HepG2 (cell line): Measurements from ENCODE around the gene SLC13A5. TPM values are rescaled to one million over a fixed set of nuclear protein-coding genes. Genes with fewer than 3 reads are reported as not detected.
A peak's percentile ranks its signal among the peaks of the same experiment; 100 is the strongest.

Source experiments
- ARNTL ChIP-seq: sonication (generic); formaldehyde crosslinking; IDR thresholded peaks from 2 replicates; pipeline ENCODE4 v1.4.0; 2020; ENCODE audit warnings: mild to moderate bottlenecking, missing genetic modification reagents
- ATRX ChIP-seq: sonication (generic); formaldehyde crosslinking; IDR thresholded peaks from 2 replicates; pipeline ENCODE4 v1.4.0; 2020; ENCODE audit warnings: missing genetic modification reagents, borderline replicate concordance
- CAMTA2 ChIP-seq: sonication (generic); formaldehyde crosslinking; IDR thresholded peaks from 2 replicates; pipeline ENCODE4 v1.4.0; 2020; ENCODE audit warnings: mild to moderate bottlenecking, missing genetic modification reagents, borderline replicate concordance
- GLI4 ChIP-seq: sonication (generic); formaldehyde crosslinking; IDR thresholded peaks from 2 replicates; pipeline ENCODE4 v1.5.1; 2020; ENCODE audit warnings: missing genetic modification reagents, mild to moderate bottlenecking, moderate library complexity, borderline replicate concordance
- KDM5B ChIP-seq: sonication (generic); formaldehyde crosslinking; IDR thresholded peaks from 2 replicates; pipeline ENCODE4 v1.4.0; 2020; ENCODE audit warnings: missing genetic modification reagents, mild to moderate bottlenecking, borderline replicate concordance
- KLF6 ChIP-seq: IDR thresholded peaks from 2 replicates; pipeline ENCODE4 v1.8.0; 2016; ENCODE audit warnings: missing biosample characterization, missing genetic modification reagents
- MAZ ChIP-seq, 2 experiments: sonication (generic) in 1 of 2; formaldehyde crosslinking in 1 of 2; IDR thresholded peaks; 2 replicates each; pipeline versions ENCODE4 v1.5.0 to v1.6.1; 2012 to 2020; ENCODE audit warnings: low read depth in 2 of 2, mild to moderate bottlenecking in 2 of 2, borderline replicate concordance in 1 of 2, improper control_type of control experiment in 1 of 2, low read length in 1 of 2, missing genetic modification reagents in 1 of 2, moderate library complexity in 1 of 2
- MED13 ChIP-seq: sonication (generic); formaldehyde crosslinking; IDR thresholded peaks from 2 replicates; pipeline ENCODE4 v1.5.0; 2020; ENCODE audit warnings: missing genetic modification reagents
- NCOA1 ChIP-seq: sonication (generic); formaldehyde crosslinking; IDR thresholded peaks from 2 replicates; pipeline ENCODE4 v1.9.0; 2021; ENCODE audit warnings: missing genetic modification reagents
- NFKBIZ ChIP-seq: IDR thresholded peaks from 2 replicates; pipeline ENCODE4 v1.6.1; 2018; ENCODE audit warnings: missing genetic modification reagents, missing compliant biosample characterization
- PHF20 ChIP-seq: sonication (generic); formaldehyde crosslinking; IDR thresholded peaks from 2 replicates; pipeline ENCODE4 v1.5.0; 2020; ENCODE audit warnings: mild to moderate bottlenecking, missing genetic modification reagents
- PPARG ChIP-seq: conservative IDR thresholded peaks from 2 replicates; pipeline ENCODE4 v1.6.1; 2016; ENCODE audit warnings: missing biosample characterization, missing genetic modification reagents
- RXRA ChIP-seq: sonication (generic); formaldehyde crosslinking; IDR thresholded peaks from 2 replicates; pipeline ENCODE4 v1.5.1; 2020; ENCODE audit warnings: missing genetic modification reagents
- SATB2 ChIP-seq: sonication (generic); formaldehyde crosslinking; IDR thresholded peaks from 2 replicates; pipeline ENCODE4 v1.5.0; 2020; ENCODE audit warnings: missing genetic modification reagents
- TEAD3 ChIP-seq: optimal IDR thresholded peaks from 2 replicates; pipeline ENCODE3; 2016; ENCODE audit warnings: borderline replicate concordance
- ZNF331 ChIP-seq: sonication (generic); formaldehyde crosslinking; IDR thresholded peaks from 2 replicates; pipeline ENCODE4 v1.4.0; 2020; ENCODE audit warnings: missing genetic modification reagents
- ZNF468 ChIP-seq: sonication (generic); formaldehyde crosslinking; IDR thresholded peaks from 2 replicates; pipeline ENCODE4 v1.8.0; 2022; ENCODE audit warnings: mild to moderate bottlenecking, moderate library complexity, missing genetic modification reagents
- ZNF501 ChIP-seq: sonication (generic); formaldehyde crosslinking; IDR thresholded peaks from 2 replicates; pipeline ENCODE4 v1.5.1; 2020; ENCODE audit warnings: mild to moderate bottlenecking, moderate library complexity, missing genetic modification reagents
- ZNF546 ChIP-seq: sonication (generic); formaldehyde crosslinking; conservative IDR thresholded peaks from 2 replicates; pipeline ENCODE4 v1.8.1; 2023; ENCODE audit warnings: mild to moderate bottlenecking, missing genetic modification reagents
- ZNF563 ChIP-seq: sonication (generic); formaldehyde crosslinking; IDR thresholded peaks from 2 replicates; pipeline ENCODE4 v1.8.0; 2022; ENCODE audit warnings: mild to moderate bottlenecking, moderate library complexity, missing genetic modification reagents
- ZNF75D ChIP-seq: sonication (generic); formaldehyde crosslinking; IDR thresholded peaks from 2 replicates; pipeline ENCODE4 v1.8.1; 2023; ENCODE audit warnings: missing genetic modification reagents, mild to moderate bottlenecking, borderline replicate concordance
- ZNF792 ChIP-seq: IDR thresholded peaks from 2 replicates; pipeline ENCODE4 v1.6.1; 2016
- ZNF816 ChIP-seq: sonication (generic); formaldehyde crosslinking; IDR thresholded peaks from 2 replicates; pipeline ENCODE4 v1.8.0; 2022; ENCODE audit warnings: missing genetic modification reagents, mild to moderate bottlenecking, borderline replicate concordance
- ZSCAN9 ChIP-seq: IDR thresholded peaks from 2 replicates; pipeline ENCODE4 v1.6.1; 2016; ENCODE audit warnings: borderline replicate concordance
- ZZZ3 ChIP-seq: sonication (generic); formaldehyde crosslinking; IDR thresholded peaks from 2 replicates; pipeline ENCODE4 v1.4.0; 2020; ENCODE audit warnings: missing genetic modification reagents, mild to moderate bottlenecking, borderline replicate concordance
- polyA plus RNA-seq, 8 experiments: library from polyadenylated mRNA; depleted of rRNA in 3 of 8; stranded (reverse) in 7 of 8; unstranded in 1 of 8; fragments of >200 nt; fragmentation: Illumina TruSeq in 4 of 8; extraction: Trizol in 4 of 8; gene quantifications; 2 replicates each; pipeline versions ENCODE4 v1.2.1 to v1.2.3, GENCODE V29; 2011 to 2016; ENCODE audit warnings: low read depth in 4 of 8, missing spikeins in 1 of 8, mixed read lengths in 1 of 8; ENCODE audit not compliant: insufficient read depth in 1 of 8
- total RNA-seq, 5 experiments: library from RNA; depleted of rRNA; stranded (reverse); fragments of >200 nt; fragmentation: Illumina TruSeq; extraction: Trizol; gene quantifications; 2 replicates each; pipeline ENCODE4 v1.2.3, GENCODE V29; 2016; ENCODE audit warnings: low read depth in 1 of 5
- TF ChIP-seq, protein P1 (sequence below): sonication (generic); formaldehyde crosslinking; IDR thresholded peaks from 2 replicates; pipeline ENCODE4 v1.4.0; 2020; ENCODE audit warnings: mild to moderate bottlenecking, missing genetic modification reagents
- TF ChIP-seq, protein P2 (sequence below), 2 experiments: sonication (generic) in 1 of 2; formaldehyde crosslinking in 1 of 2; IDR thresholded peaks; 2 replicates each; pipeline versions ENCODE4 v1.4.0 to v1.6.1; 2018 to 2020; ENCODE audit warnings: missing genetic modification reagents in 2 of 2, borderline replicate concordance in 1 of 2, low read depth in 1 of 2, mild to moderate bottlenecking in 1 of 2, missing biosample characterization in 1 of 2
- TF ChIP-seq, protein P3 (sequence below): sonication (generic); formaldehyde crosslinking; IDR thresholded peaks from 2 replicates; pipeline ENCODE4 v1.8.1; 2022; ENCODE audit warnings: mild to moderate bottlenecking, missing genetic modification reagents

SLC13A5 gene
- total and polyA plus RNA-seq, 2 of the 13 experiments (the other 11 are each of a cell fraction or from before 2014, with no cell fraction given): 42.8 to 310 TPM

DNA sequence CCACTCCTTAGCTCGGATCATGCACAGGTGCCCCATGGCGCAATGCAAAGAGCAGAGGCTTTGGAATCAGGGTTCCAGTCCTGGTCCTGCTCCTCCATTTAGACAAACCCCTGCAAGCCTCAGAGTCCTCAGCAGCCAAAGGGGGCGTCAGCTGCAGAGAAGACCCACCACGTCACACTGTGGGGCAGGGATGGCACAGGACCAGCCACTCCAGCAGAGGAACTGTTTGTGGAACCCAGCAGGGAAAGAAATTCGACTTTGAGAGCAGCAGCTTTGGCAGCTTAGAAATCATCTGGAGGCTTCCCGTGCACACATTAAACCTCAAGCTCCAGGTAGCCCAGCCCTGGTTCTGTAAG is 36.4 kb downstream of the SLC13A5 start (continued):
- TF ChIP-seq TEAD3 (CRISPR knock-in tag) (no peak), MED13 (CRISPR knock-in tag) (no peak), NCOA1 (CRISPR knock-in tag) (no peak), RXRA (no peak), PHF20 (no peak), ZNF501 (CRISPR knock-in tag) (no peak), ZNF331 (CRISPR knock-in tag) (no peak), ZNF816 (CRISPR knock-in tag) (no peak), ATRX (CRISPR knock-in tag) (no peak), ZNF546 (CRISPR knock-in tag) (no peak), SATB2 (CRISPR knock-in tag) (no peak), ZNF792 (CRISPR knock-in tag) (no peak), ZZZ3 (CRISPR knock-in tag) (no peak), GLI4 (CRISPR knock-in tag) (no peak), NFKBIZ (CRISPR knock-in tag) (no peak), ZNF468 (CRISPR knock-in tag) (no peak), ZSCAN9 (CRISPR knock-in tag) (no peak), CAMTA2 (CRISPR knock-in tag) (0 out of 2 replicates have a peak, but pooled peaks have one; percentile 24), ZNF563 (CRISPR knock-in tag) (no peak), ARNTL (no peak), ZNF75D (no peak), KLF6 (CRISPR knock-in tag) (no peak), PPARG (CRISPR knock-in tag) (no peak), KDM5B (CRISPR knock-in tag) (peak; percentile 59; the same call in 1 of the 2 replicates), MAZ (IDR thresholded peaks at IDR 0.05; ENCODE audit: borderline replicate concordance, low read depth, low read length) (no peak), MAZ (CRISPR knock-in tag; IDR thresholded peaks at IDR 0.05; ENCODE audit: low read depth) (no peak)
- TF ChIP-seq, protein P1, sequence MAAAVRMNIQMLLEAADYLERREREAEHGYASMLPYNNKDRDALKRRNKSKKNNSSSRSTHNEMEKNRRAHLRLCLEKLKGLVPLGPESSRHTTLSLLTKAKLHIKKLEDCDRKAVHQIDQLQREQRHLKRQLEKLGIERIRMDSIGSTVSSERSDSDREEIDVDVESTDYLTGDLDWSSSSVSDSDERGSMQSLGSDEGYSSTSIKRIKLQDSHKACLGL: 0 out of 2 replicates have a peak, but pooled peaks have one; percentile 16
- TF ChIP-seq, protein P2, sequence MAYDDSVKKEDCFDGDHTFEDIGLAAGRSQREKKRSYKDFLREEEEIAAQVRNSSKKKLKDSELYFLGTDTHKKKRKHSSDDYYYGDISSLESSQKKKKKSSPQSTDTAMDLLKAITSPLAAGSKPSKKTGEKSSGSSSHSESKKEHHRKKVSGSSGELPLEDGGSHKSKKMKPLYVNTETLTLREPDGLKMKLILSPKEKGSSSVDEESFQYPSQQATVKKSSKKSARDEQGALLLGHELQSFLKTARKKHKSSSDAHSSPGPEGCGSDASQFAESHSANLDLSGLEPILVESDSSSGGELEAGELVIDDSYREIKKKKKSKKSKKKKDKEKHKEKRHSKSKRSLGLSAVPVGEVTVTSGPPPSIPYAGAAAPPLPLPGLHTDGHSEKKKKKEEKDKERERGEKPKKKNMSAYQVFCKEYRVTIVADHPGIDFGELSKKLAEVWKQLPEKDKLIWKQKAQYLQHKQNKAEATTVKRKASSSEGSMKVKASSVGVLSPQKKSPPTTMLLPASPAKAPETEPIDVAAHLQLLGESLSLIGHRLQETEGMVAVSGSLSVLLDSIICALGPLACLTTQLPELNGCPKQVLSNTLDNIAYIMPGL (CRISPR knock-in tag; IDR thresholded peaks at IDR 0.05; ENCODE audit: borderline replicate concordance in 1 of 2, low read depth in 1 of 2): no peak
- TF ChIP-seq, protein P3, sequence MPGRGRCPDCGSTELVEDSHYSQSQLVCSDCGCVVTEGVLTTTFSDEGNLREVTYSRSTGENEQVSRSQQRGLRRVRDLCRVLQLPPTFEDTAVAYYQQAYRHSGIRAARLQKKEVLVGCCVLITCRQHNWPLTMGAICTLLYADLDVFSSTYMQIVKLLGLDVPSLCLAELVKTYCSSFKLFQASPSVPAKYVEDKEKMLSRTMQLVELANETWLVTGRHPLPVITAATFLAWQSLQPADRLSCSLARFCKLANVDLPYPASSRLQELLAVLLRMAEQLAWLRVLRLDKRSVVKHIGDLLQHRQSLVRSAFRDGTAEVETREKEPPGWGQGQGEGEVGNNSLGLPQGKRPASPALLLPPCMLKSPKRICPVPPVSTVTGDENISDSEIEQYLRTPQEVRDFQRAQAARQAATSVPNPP (CRISPR knock-in tag): no peak
